Nasal cavity respiratory epithelium epithelial cell of viscerocranial mucosa (primary cell): ENCODE measurements around the gene OR51B4. TPM values are rescaled to one million over a fixed set of nuclear protein-coding genes. Genes with fewer than 3 reads are reported as not detected.

ENCODE experiments used
- total RNA-seq: library from RNA; depleted of rRNA; stranded (reverse); fragments of >200 nt; gene quantifications from 2 replicates; pipeline ENCODE4 v1.2.3, GENCODE V29; 2014

OR51B4 gene
- not detected in 2 replicates for total RNA-seq

GRCh38 chr11:5301846-5302245 is at the start of gene OR51B4:
Gene OR51B4, minus strand, starts transcription at chr11:5301946. Its CDS starts 0 bp downstream, at chr11:5301946.

GRCh38 chr11:5351208-5351607 is 49.5 kb upstream of the OR51B4 start, which contains the start of gene OR51B6:
Gene OR51B6, plus strand, starts transcription at chr11:5351508. Its CDS starts 0 bp downstream, at chr11:5351508.

GRCh38 chr11:5343474-5344335 is 42.0 kb upstream of the OR51B4 start, which contains the start of gene OR51B5:
Gene OR51B5, minus strand, starts transcription at chr11:5343524. Its CDS starts 0 bp downstream, at chr11:5343524.

GRCh38 chr11:5324197-5324596 is 22.5 kb upstream of the OR51B4 start, which contains the start of gene OR51B2:
Gene OR51B2, minus strand, starts transcription at chr11:5324297. Its CDS starts 0 bp downstream, at chr11:5324297.

GRCh38 chr11:5269715-5270147 is 32.0 kb downstream of the OR51B4 start, which contains the start of gene HBE1:
Gene HBE1, minus strand, starts transcription at chr11:5269945. Its CDS starts 55 bp downstream, at chr11:5269890.

GRCh38 chr11:5254646-5255413 is 46.9 kb downstream of the OR51B4 start, which contains the start of gene HBG2:
Gene HBG2, minus strand, starts transcription at chr11:5254781. Its CDS starts 53 bp downstream, at chr11:5254728.

Other genes with a start within 250 kb of the OR51B4 start
- gene OR52E2, start 242.3 kb downstream of the OR51B4 start, total RNA-seq = not detected in 2 replicates
- not detected in 2 replicates for gene OR52E1, start 232.4 kb downstream of the OR51B4 start, total RNA-seq
- gene OR52A5, start 163.6 kb downstream of the OR51B4 start, total RNA-seq = not detected in 2 replicates
- not detected in 2 replicates for gene OR52A1, start 147.2 kb downstream of the OR51B4 start, total RNA-seq
- not detected in 2 replicates for gene OR51V1, start 101.3 kb downstream of the OR51B4 start, total RNA-seq
- gene HBB, start 74.9 kb downstream of the OR51B4 start, total RNA-seq = not detected in 2 replicates
- gene HBD, start 67.5 kb downstream of the OR51B4 start, total RNA-seq = not detected in 2 replicates
- gene HBG1, start 52.1 kb downstream of the OR51B4 start, total RNA-seq = not detected in 2 replicates
- not detected in 2 replicates for gene HBG2, start 47.2 kb downstream of the OR51B4 start, total RNA-seq
- gene HBE1, start 32.0 kb downstream of the OR51B4 start, total RNA-seq = not detected in 2 replicates
- not detected in 2 replicates for gene OR51B2, start 22.4 kb upstream of the OR51B4 start, total RNA-seq
- gene OR51B5, start 41.6 kb upstream of the OR51B4 start, total RNA-seq = not detected in 2 replicates
- not detected in 2 replicates for gene OR51B6, start 49.6 kb upstream of the OR51B4 start, total RNA-seq
- not detected in 2 replicates for gene OR51M1, start 81.9 kb upstream of the OR51B4 start, total RNA-seq
- not detected in 2 replicates for gene OR51Q1, start 120.2 kb upstream of the OR51B4 start, total RNA-seq
- not detected in 2 replicates for gene OR51I1, start 139.6 kb upstream of the OR51B4 start, total RNA-seq
- gene OR51I2, start 147.4 kb upstream of the OR51B4 start, total RNA-seq = not detected in 2 replicates
- not detected in 2 replicates for gene OR52D1, start 186.7 kb upstream of the OR51B4 start, total RNA-seq
- not detected in 2 replicates for gene UBQLN3, start 208.0 kb upstream of the OR51B4 start, total RNA-seq
- gene UBQLNL, start 214.8 kb upstream of the OR51B4 start, total RNA-seq = 0.28 TPM in 1 of 2 replicates, not detected in the other
- 0.36 TPM in 1 of 2 replicates, not detected in the other for gene OR52H1, start 246.6 kb upstream of the OR51B4 start, total RNA-seq